KMS-11 (cell line): Measurements from ENCODE around the gene CDC123.

Source experiments
- H2AFZ ChIP-seq: fragments of 200-600 bp; sonication (generic); 2 replicates; pipeline ENCODE4 v1.6.1; 2016; ENCODE audit warnings: antibody characterized with exemption, mixed run types, low read depth
- H3K27ac ChIP-seq: fragments of 200-600 bp; sonication (generic); 2 replicates; pipeline ENCODE4 v1.6.1; 2016; ENCODE audit warnings: mild to moderate bottlenecking, mixed run types
- H3K27me3 ChIP-seq: fragments of 200-600 bp; sonication (generic); 2 replicates; pipeline ENCODE4 v1.6.1; 2017; ENCODE audit warnings: mild to moderate bottlenecking, low read depth, mixed run types, moderate library complexity; ENCODE audit not compliant: insufficient read depth
- H3K36me3 ChIP-seq: fragments of 200-600 bp; sonication (generic); 2 replicates; pipeline ENCODE4 v1.6.1; 2017; ENCODE audit warnings: mild to moderate bottlenecking, mixed run types; ENCODE audit not compliant: insufficient read depth
- H3K4me1 ChIP-seq: fragments of 200-600 bp; sonication (generic); 2 replicates; pipeline ENCODE4 v1.6.1; 2016; ENCODE audit warnings: mild to moderate bottlenecking, low read depth, mixed run types; ENCODE audit not compliant: poor library complexity, severe bottlenecking
- H3K4me2 ChIP-seq: fragments of 200-600 bp; sonication (generic); 2 replicates; pipeline ENCODE4 v1.7.0; 2016; ENCODE audit warnings: mild to moderate bottlenecking, mixed run types
- H3K4me3 ChIP-seq: fragments of 200-600 bp; sonication (generic); IDR thresholded peaks from 2 replicates; pipeline ENCODE4 v1.6.1; 2017; ENCODE audit warnings: low read depth, low read length, mixed read lengths; ENCODE audit not compliant: insufficient read depth
- H3K79me2 ChIP-seq: fragments of 200-600 bp; sonication (generic); 2 replicates; pipeline ENCODE4 v1.6.1; 2016; ENCODE audit warnings: low read depth, mixed run types; ENCODE audit not compliant: insufficient read depth
- H3K9ac ChIP-seq: fragments of 200-600 bp; sonication (generic); 2 replicates; pipeline ENCODE4 v1.6.1; 2016; ENCODE audit warnings: mild to moderate bottlenecking, mixed run types
- H4K20me1 ChIP-seq: fragments of 200-600 bp; sonication (generic); 2 replicates; pipeline ENCODE4 v1.6.1; 2016; ENCODE audit warnings: mild to moderate bottlenecking, mixed run types; ENCODE audit not compliant: insufficient read depth
- CTCF ChIP-seq: fragments of 200-600 bp; sonication (generic); conservative IDR thresholded peaks from 2 replicates; pipeline ENCODE4 v1.6.1; 2017; ENCODE audit warnings: low read depth, mild to moderate bottlenecking, antibody characterized with exemption, low read length, moderate library complexity, mixed read lengths

CDC123 gene

GRCh38 chr10:12180221-12180974 lies 15.6 kb upstream of the CDC123 start:
- Histone ChIP-seq H4K20me1 (no peaks in the 10 kb centered on the region), H3K79me2 (no peaks in the 10 kb centered on the region), H2AFZ (no peak overlapping the region), H3K36me3 (no peaks in the 10 kb centered on the region), H3K27ac (no peak overlapping the region), H3K4me2 (no peak overlapping the region), H3K4me3 (no peak overlapping the region), H3K9ac (no peak overlapping the region), H3K4me1 (no peaks in the 10 kb centered on the region), H3K27me3 (no peaks in the 10 kb centered on the region)
- TF ChIP-seq CTCF: no peak

- H3K27ac ChIP-seq: no peak overlapping the region
- TF ChIP-seq CTCF: no peak
- H3K4me2 ChIP-seq: no peak overlapping the region
- H2AFZ ChIP-seq: no peak overlapping the region
- H4K20me1 ChIP-seq: no peaks in the 10 kb centered on the region
- H3K27me3 ChIP-seq: no peaks in the 10 kb centered on the region
- H3K79me2 ChIP-seq: no peaks in the 10 kb centered on the region
- H3K36me3 ChIP-seq: no peaks in the 10 kb centered on the region; the same call in 1 of the 2 replicates
- H3K4me1 ChIP-seq: no peaks in the 10 kb centered on the region
- H3K9ac ChIP-seq: no peak overlapping the region
- no peak overlapping the region for H3K4me3 ChIP-seq
These were observed 14.8 kb upstream of the CDC123 start for GRCh38 chr10:12181065-12181775.

GRCh38 chr10:12184165-12184564 lies 11.8 kb upstream of the CDC123 start:
- no peak overlapping the region for H3K4me3 ChIP-seq
- TF ChIP-seq CTCF: no peak
- H3K79me2 ChIP-seq: peaks cover 13% of the 10 kb centered on the region; the same call in 1 of the 2 replicates
- no peaks in the 10 kb centered on the region for H3K4me1 ChIP-seq
- H3K36me3 ChIP-seq: no peaks in the 10 kb centered on the region; the same call in 1 of the 2 replicates
- H3K4me2 ChIP-seq: no peak overlapping the region
- H4K20me1 ChIP-seq: no peaks in the 10 kb centered on the region
- no peak overlapping the region for H3K27ac ChIP-seq
- H2AFZ ChIP-seq: no peak overlapping the region
- H3K27me3 ChIP-seq: no peaks in the 10 kb centered on the region
- H3K9ac ChIP-seq: no peak overlapping the region

GRCh38 chr10:12186323-12186722 lies 9.7 kb upstream of the CDC123 start:
- no peaks in the 10 kb centered on the region for H4K20me1 ChIP-seq
- H3K27me3 ChIP-seq: no peaks in the 10 kb centered on the region
- H2AFZ ChIP-seq: no peak overlapping the region
- no peak overlapping the region for H3K9ac ChIP-seq
- no peak overlapping the region for H3K4me2 ChIP-seq
- H3K27ac ChIP-seq: no peak overlapping the region
- H3K4me1 ChIP-seq: no peaks in the 10 kb centered on the region
- no peak overlapping the region for H3K4me3 ChIP-seq
- H3K36me3 ChIP-seq: no peaks in the 10 kb centered on the region; the same call in 1 of the 2 replicates
- H3K79me2 ChIP-seq: peaks cover 30% of the 10 kb centered on the region; the same call in 1 of the 2 replicates
- TF ChIP-seq CTCF: no peak
